ENCODE measurements around the gene SH2D3A. TPM values are rescaled to one million over a fixed set of nuclear protein-coding genes. Genes with fewer than 3 reads are reported as not detected.

Gene SH2D3A
- total and polyA plus RNA-seq, 2 donors (not counting 1 experiment from before 2014, with no cell fraction given): not detected

- no peaks in the 10 kb centered on the region for H4K20me1 ChIP-seq (ENCODE audit: control insufficient read depth, extremely low read depth, insufficient read depth, low read length)
- no peak overlapping the region for H3K27ac ChIP-seq (ENCODE audit: insufficient read depth, low read length)
- no peaks in the 10 kb centered on the region for H3K36me3 ChIP-seq (ENCODE audit: control insufficient read depth, insufficient read depth, low read length)
Observed at GRCh38 chr19:6718111-6718740, 49.0 kb downstream of the SH2D3A start.

DNA sequence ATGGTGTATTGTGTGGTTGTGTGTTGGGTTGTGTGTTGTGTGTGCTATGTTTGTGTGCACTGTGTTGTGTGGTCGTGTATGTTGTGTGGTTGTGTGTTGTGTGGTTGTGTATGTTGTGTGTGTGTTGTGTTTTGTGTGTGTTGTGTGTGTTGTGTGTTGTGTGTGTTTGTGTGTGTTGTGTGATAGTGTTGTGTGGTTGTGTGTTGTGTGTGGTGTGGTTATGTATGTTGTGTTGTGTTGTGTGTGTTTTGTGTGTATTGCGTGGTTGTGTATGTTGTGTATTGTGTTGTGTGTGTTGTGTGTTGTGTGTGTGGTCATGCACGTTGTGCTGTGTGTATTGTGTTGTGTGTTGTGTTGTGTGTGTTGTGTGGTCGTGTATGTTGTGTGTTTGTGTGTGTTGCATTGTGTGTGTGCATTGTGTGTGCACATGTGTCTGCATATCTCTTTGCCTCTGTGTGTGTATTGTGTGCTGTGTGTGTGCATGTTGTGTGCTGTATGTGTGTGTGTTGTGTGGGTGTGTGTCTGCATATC is 49.7 kb downstream of the SH2D3A start:
- Histone ChIP-seq H3K4me3 (replicated peaks in 1 of 4; ENCODE audit: control extremely low read depth in 1 of 4, insufficient read depth in 1 of 4, low read depth in 3 of 4, low read length in 4 of 4) (no peak overlapping the region), H3K4me1 (ENCODE audit: control insufficient read depth, extremely low read depth, insufficient read depth, low read length) (no peaks in the 10 kb centered on the region), H3K79me2 (ENCODE audit: control insufficient read depth, insufficient read depth, low read length) (no peaks in the 10 kb centered on the region), H3K9me3 (ENCODE audit: control insufficient read depth, insufficient read depth, low read depth, low read length) (no peaks in the 10 kb centered on the region), H3K27me3 (ENCODE audit: control insufficient read depth, insufficient read depth, low read length) (no peaks in the 10 kb centered on the region), H3K27ac (ENCODE audit: insufficient read depth, low read length) (no peak overlapping the region), H2AFZ (ENCODE audit: low read length) (no peak overlapping the region), H3K4me2 (ENCODE audit: extremely low read depth, insufficient read depth, low read length) (no peak overlapping the region), H3K9ac (ENCODE audit: insufficient read depth, low read length) (no peak overlapping the region), H3K36me3 (ENCODE audit: control insufficient read depth, insufficient read depth, low read length) (no peaks in the 10 kb centered on the region), H4K20me1 (ENCODE audit: control insufficient read depth, extremely low read depth, insufficient read depth, low read length) (no peaks in the 10 kb centered on the region)
- peak; percentile 12 to 20 for DNase-seq (ENCODE audit: low read depth in 2 of 2)
- TF ChIP-seq EZH2 (IDR thresholded peaks at IDR 0.05; ENCODE audit: low read length, missing control alignments) (no peak), CTCF (conservative IDR thresholded peaks at IDR 0.05 in 1 of 2, IDR thresholded peaks at IDR 0.05 in 1 of 2; ENCODE audit: low read depth in 1 of 2, low read length in 2 of 2) (no peak)

More at GRCh38 chr19:6718111-6718740, 49.0 kb downstream of the SH2D3A start:
- TF ChIP-seq EZH2 (IDR thresholded peaks at IDR 0.05; ENCODE audit: low read length, missing control alignments) (no peak), CTCF (conservative IDR thresholded peaks at IDR 0.05 in 1 of 2, IDR thresholded peaks at IDR 0.05 in 1 of 2; ENCODE audit: low read depth in 1 of 2, low read length in 2 of 2) (no peak)
- H3K9ac ChIP-seq (ENCODE audit: insufficient read depth, low read length): no peak overlapping the region
- no peak overlapping the region for H3K4me3 ChIP-seq (replicated peaks in 1 of 4; ENCODE audit: control extremely low read depth in 1 of 4, insufficient read depth in 1 of 4, low read depth in 3 of 4, low read length in 4 of 4)
- H3K4me1 ChIP-seq (ENCODE audit: control insufficient read depth, extremely low read depth, insufficient read depth, low read length): no peaks in the 10 kb centered on the region
- no peak for DNase-seq (ENCODE audit: low read depth in 2 of 2)
- no peaks in the 10 kb centered on the region for H3K79me2 ChIP-seq (ENCODE audit: control insufficient read depth, insufficient read depth, low read length)
- no peaks in the 10 kb centered on the region for H3K9me3 ChIP-seq (ENCODE audit: control insufficient read depth, insufficient read depth, low read depth, low read length)
- H3K27me3 ChIP-seq (ENCODE audit: control insufficient read depth, insufficient read depth, low read length): no peaks in the 10 kb centered on the region
- H3K4me2 ChIP-seq (ENCODE audit: extremely low read depth, insufficient read depth, low read length): no peak overlapping the region
- H2AFZ ChIP-seq (ENCODE audit: low read length): no peak overlapping the region

DNA sequence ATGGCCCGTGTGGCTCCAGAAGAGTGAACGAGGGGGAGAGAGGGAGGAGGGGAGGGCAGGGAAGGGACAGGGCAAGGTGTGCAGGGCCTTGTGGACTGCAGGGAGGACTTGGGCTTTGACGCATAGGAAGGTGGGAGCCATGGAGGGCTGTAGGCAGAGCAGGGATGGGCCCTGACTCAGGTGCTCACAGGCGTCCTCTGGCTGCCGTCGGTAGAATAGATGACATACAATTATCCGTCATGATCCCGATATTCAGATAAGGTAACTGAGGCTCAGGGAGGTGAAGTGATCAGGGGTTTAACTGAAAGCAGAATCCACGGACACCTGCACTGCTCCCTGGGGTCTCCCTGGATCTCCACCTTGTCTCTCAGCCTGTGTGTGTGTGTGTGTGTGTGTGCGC is 50.2 kb downstream of the SH2D3A start:
- no peak overlapping the region for H3K9ac ChIP-seq (ENCODE audit: insufficient read depth, low read length)
- H3K4me2 ChIP-seq (ENCODE audit: extremely low read depth, insufficient read depth, low read length): no peak overlapping the region
- H4K20me1 ChIP-seq (ENCODE audit: control insufficient read depth, extremely low read depth, insufficient read depth, low read length): no peaks in the 10 kb centered on the region
- no peaks in the 10 kb centered on the region for H3K4me1 ChIP-seq (ENCODE audit: control insufficient read depth, extremely low read depth, insufficient read depth, low read length)
- no peak overlapping the region for H3K4me3 ChIP-seq (replicated peaks in 1 of 4; ENCODE audit: control extremely low read depth in 1 of 4, insufficient read depth in 1 of 4, low read depth in 3 of 4, low read length in 4 of 4)
- no peaks in the 10 kb centered on the region for H3K9me3 ChIP-seq (ENCODE audit: control insufficient read depth, insufficient read depth, low read depth, low read length)
- H3K27me3 ChIP-seq (ENCODE audit: control insufficient read depth, insufficient read depth, low read length): no peaks in the 10 kb centered on the region
- no peak overlapping the region for H3K27ac ChIP-seq (ENCODE audit: insufficient read depth, low read length)
- TF ChIP-seq EZH2 (IDR thresholded peaks at IDR 0.05; ENCODE audit: low read length, missing control alignments): no peak
- TF ChIP-seq CTCF (conservative IDR thresholded peaks at IDR 0.05 in 1 of 2, IDR thresholded peaks at IDR 0.05 in 1 of 2; ENCODE audit: low read depth in 1 of 2, low read length in 2 of 2): no peak
- H3K36me3 ChIP-seq (ENCODE audit: control insufficient read depth, insufficient read depth, low read length): no peaks in the 10 kb centered on the region
- H3K79me2 ChIP-seq (ENCODE audit: control insufficient read depth, insufficient read depth, low read length): no peaks in the 10 kb centered on the region
- DNase-seq (ENCODE audit: low read depth in 2 of 2): no peak
- no peak overlapping the region for H2AFZ ChIP-seq (ENCODE audit: low read length)

Measured in fibroblast of lung (primary cell).